ENCODE data around the gene CACNA1G. TPM values are rescaled to one million over a fixed set of nuclear protein-coding genes. Genes with fewer than 3 reads are reported as not detected.

Gene CACNA1G
- total and polyA plus RNA-seq, 2 donors (not counting 3 experiments of a cell fraction or from before 2014, with no cell fraction given): not detected

- Histone ChIP-seq H3K36me3 (ENCODE audit: control insufficient read depth in 2 of 2, extremely low read depth in 1 of 2, insufficient read depth in 2 of 2, low read length in 2 of 2) (no peaks in the 10 kb centered on the region), H3K9ac (replicated peaks; ENCODE audit: extremely low read depth, insufficient read depth, low read length) (no peak overlapping the region), H3K27me3 (ENCODE audit: control insufficient read depth in 2 of 2, insufficient read depth in 2 of 2, low read length in 2 of 2) (peaks cover 7 to 11% of the 10 kb centered on the region in 2 experiments), H3K27ac (ENCODE audit: insufficient read depth, low read depth, low read length) (no peak overlapping the region), H4K20me1 (replicated peaks; ENCODE audit: control insufficient read depth, extremely low read depth, insufficient read depth, low read length) (no peaks in the 10 kb centered on the region), H3K4me3 (replicated peaks in 1 of 3; ENCODE audit: insufficient read depth in 1 of 3, low read depth in 1 of 3, low read length in 3 of 3) (no peak overlapping the region), H3K4me2 (ENCODE audit: insufficient read depth, low read length) (no peak overlapping the region), H3K4me1 (ENCODE audit: control insufficient read depth, extremely low read depth, insufficient read depth, low read length) (no peaks in the 10 kb centered on the region), H3K9me3 (replicated peaks; ENCODE audit: control insufficient read depth, insufficient read depth, low read length) (no peaks in the 10 kb centered on the region), H3K9me1 (replicated peaks; ENCODE audit: control insufficient read depth, extremely low read depth, insufficient read depth, low read length) (no peaks in the 10 kb centered on the region), H3K79me2 (ENCODE audit: control insufficient read depth, insufficient read depth, low read length) (no peaks in the 10 kb centered on the region), H2AFZ (ENCODE audit: low read depth, low read length) (no peak overlapping the region)
- FAIRE-seq (no peak), DNase-seq (ENCODE audit: low read depth, low spot score) (no peak)
- intact Hi-C loops (cut with micrococcal nuclease) (no loop called here), dilution Hi-C loops (cut with MboI; ENCODE audit: extremely low pct_ligation_motif_present, low sequenced_read_pairs) (no loop called here)
- ChIA-PET CTCF (interaction anchor here (1.4 to 2.2 kb wide), 2 partner anchors 20 to 56 kb away, joined by 3 to 10 read pairs; no protein-coding TSS in a partner anchor), POLR2A (interaction anchor here (0.6 kb wide), 1 partner anchor 18 kb away, joined by 3 read pairs; no protein-coding TSS in a partner anchor)
- TF ChIP-seq MAX (IDR thresholded peaks at IDR 0.05; ENCODE audit: insufficient read depth, insufficient read length) (no peak), GATA2 (IDR thresholded peaks at IDR 0.05; ENCODE audit: insufficient read depth, insufficient read length, low read depth, low read length) (no peak), FOS (IDR thresholded peaks at IDR 0.05; ENCODE audit: borderline replicate concordance, insufficient read depth, low read length) (no peak), MYC (IDR thresholded peaks at IDR 0.05; ENCODE audit: low read depth, low read length) (no peak), CTCF (IDR thresholded peaks at IDR 0.05; ENCODE audit: extremely low read depth in 1 of 2, insufficient read depth in 1 of 2, low read depth in 1 of 2, low read length in 2 of 2) (no peak), EZH2 (IDR thresholded peaks at IDR 0.05; ENCODE audit: borderline replicate concordance, low read depth, low read length, severe bottlenecking) (no peak), POLR2A (IDR thresholded peaks at IDR 0.05; ENCODE audit: low read depth, low read length) (no peak), JUN (IDR thresholded peaks at IDR 0.05; ENCODE audit: borderline replicate concordance, insufficient read depth, insufficient read length, low read depth) (no peak), POLR2AphosphoS5 (IDR thresholded peaks at IDR 0.05; ENCODE audit: insufficient read depth, low read depth, low read length) (no peak)
- no TSS peak for BruUV-seq (replicated peaks)
These were observed 10.0 kb downstream of the CACNA1G start for GRCh38 chr17:50570528-50570927.

All from endothelial cell of umbilical vein (primary cell).